ENCODE results near the gene ACBD4. TPM values are rescaled to one million over a fixed set of nuclear protein-coding genes. Genes with fewer than 3 reads are reported as not detected.

The ACBD4 gene
- total RNA-seq = 10 to 100 TPM; 12.5 to 13.8 TPM

GRCh38 chr17:45135192-45135977 is at the start of gene ACBD4:
ACBD4 (plus strand) TSS chr17:45135687; CDS start chr17:45136145, 458 bp downstream.
- peak; percentile 98 for DNase-seq
- Mint-ChIP-seq H3K27me3 (peaks cover 5% of the 10 kb centered on the region), H3K36me3 (no peaks in the 10 kb centered on the region), H3K4me1 (ENCODE audit: low read depth) (peaks cover 13% of the 10 kb centered on the region), H3K9me3 (no peaks in the 10 kb centered on the region), H3K27ac (peak within 1 kb of the TSS; percentile 67), H3K4me3 (peak within 1 kb of the TSS; percentile 83)
- intact Hi-C loops (cut with micrococcal nuclease) = loop anchor here (1.0 to 10.0 kb wide), 4 partner anchors 13 to 249 kb away; partner anchors contain the start of genes HEXIM1 and NMT1
- POLR2A ChIA-PET = interaction anchor here (0.9 to 2.1 kb wide), 5 partner anchors 14 to 96 kb away, joined by 3 to 38 read pairs (median 5); partner anchors contain the start of genes HEXIM1 and HEXIM2
- CTCF ChIA-PET = interaction anchor here (0.6 to 8.0 kb wide), 88 partner anchors 9 to 903 kb away, joined by 3 to 335 read pairs (median 5); partner anchors contain the start of genes DCAKD, EFTUD2, FMNL1 and GPATCH8

- Mint-ChIP-seq H3K27ac (no peak overlapping the region), H3K4me1 (ENCODE audit: low read depth) (no peaks in the 10 kb centered on the region), H3K4me3 (no peak overlapping the region), H3K27me3 (no peaks in the 10 kb centered on the region), H3K9me3 (no peaks in the 10 kb centered on the region), H3K36me3 (peaks cover 37% of the 10 kb centered on the region)
- intact Hi-C loops (cut with micrococcal nuclease) = no loop called here
- POLR2A ChIA-PET = interaction anchor here (0.7 kb wide), 1 partner anchor 189 kb away, joined by 3 read pairs; no protein-coding TSS in a partner anchor
- CTCF ChIA-PET = interaction anchor here (0.7 kb wide), 1 partner anchor 44 kb away, joined by 3 read pairs; no protein-coding TSS in a partner anchor
- DNase-seq = no peak
These were observed 49.1 kb upstream of the ACBD4 start for GRCh38 chr17:45086391-45086790.

- Mint-ChIP-seq H3K9me3 (no peaks in the 10 kb centered on the region), H3K36me3 (peaks cover 34% of the 10 kb centered on the region), H3K27me3 (no peaks in the 10 kb centered on the region), H3K4me1 (ENCODE audit: low read depth) (no peaks in the 10 kb centered on the region), H3K27ac (no peak overlapping the region), H3K4me3 (no peak overlapping the region)
- DNase-seq = no peak
- CTCF ChIA-PET = interaction anchor here (1.5 kb wide), 1 partner anchor 12 kb away, joined by 8 read pairs; no protein-coding TSS in a partner anchor
- POLR2A ChIA-PET = no interaction called here
- intact Hi-C loops (cut with micrococcal nuclease) = no loop called here
These were observed 48.5 kb upstream of the ACBD4 start for GRCh38 chr17:45086865-45087503.

GRCh38 chr17:45087504-45087975 is 47.9 kb upstream of the ACBD4 start:
- H3K27ac Mint-ChIP-seq = no peak overlapping the region
- no peaks in the 10 kb centered on the region for H3K27me3 Mint-ChIP-seq
- POLR2A ChIA-PET = no interaction called here

GRCh38 chr17:45087978-45088377 is 47.5 kb upstream of the ACBD4 start:
- CTCF ChIA-PET = interaction anchor here (1.5 kb wide), 1 partner anchor 11 kb away, joined by 8 read pairs; no protein-coding TSS in a partner anchor
- H3K36me3 Mint-ChIP-seq = peaks cover 37% of the 10 kb centered on the region
- H3K4me1 Mint-ChIP-seq (ENCODE audit: low read depth) = no peaks in the 10 kb centered on the region
- intact Hi-C loops (cut with micrococcal nuclease) = no loop called here
- no peak overlapping the region for H3K4me3 Mint-ChIP-seq
- H3K27ac Mint-ChIP-seq = no peak overlapping the region
- POLR2A ChIA-PET = no interaction called here
- no peaks in the 10 kb centered on the region for H3K27me3 Mint-ChIP-seq
- H3K9me3 Mint-ChIP-seq = no peaks in the 10 kb centered on the region
- no peak for DNase-seq

More at GRCh38 chr17:45087504-45087975, 47.9 kb upstream of the ACBD4 start:
- CTCF ChIA-PET = interaction anchor here (1.5 kb wide), 1 partner anchor 12 kb away, joined by 8 read pairs; no protein-coding TSS in a partner anchor
- H3K4me1 Mint-ChIP-seq (ENCODE audit: low read depth) = no peaks in the 10 kb centered on the region
- peaks cover 34% of the 10 kb centered on the region for H3K36me3 Mint-ChIP-seq
- no peak overlapping the region for H3K4me3 Mint-ChIP-seq
- no peaks in the 10 kb centered on the region for H3K9me3 Mint-ChIP-seq
- DNase-seq = no peak
- intact Hi-C loops (cut with micrococcal nuclease) = no loop called here

- Mint-ChIP-seq H3K27me3 (no peaks in the 10 kb centered on the region), H3K4me1 (ENCODE audit: low read depth) (no peaks in the 10 kb centered on the region), H3K27ac (no peak overlapping the region), H3K36me3 (peaks cover 42% of the 10 kb centered on the region), H3K4me3 (no peak overlapping the region), H3K9me3 (no peaks in the 10 kb centered on the region)
- ChIA-PET POLR2A (no interaction called here), CTCF (interaction anchor here (1.2 kb wide), 2 partner anchors 11 to 47 kb away, joined by 3 to 4 read pairs; partner anchors contain the start of gene ACBD4)
- no peak for DNase-seq
- intact Hi-C loops (cut with micrococcal nuclease) = no loop called here
These were observed 46.7 kb upstream of the ACBD4 start for GRCh38 chr17:45088741-45089140.

GRCh38 chr17:45090711-45091110 is 44.8 kb upstream of the ACBD4 start:
- Mint-ChIP-seq H3K27me3 (no peaks in the 10 kb centered on the region), H3K27ac (no peak overlapping the region), H3K9me3 (no peaks in the 10 kb centered on the region), H3K4me3 (no peak overlapping the region), H3K36me3 (peaks cover 49% of the 10 kb centered on the region), H3K4me1 (ENCODE audit: low read depth) (no peaks in the 10 kb centered on the region)
- intact Hi-C loops (cut with micrococcal nuclease) = no loop called here
- DNase-seq = no peak
- ChIA-PET CTCF (interaction anchor here (0.6 to 1.1 kb wide), 3 partner anchors 41 to 103 kb away, joined by 3 to 5 read pairs (median 3); no protein-coding TSS in a partner anchor), POLR2A (no interaction called here)

GRCh38 chr17:45091778-45092425 is 43.6 kb upstream of the ACBD4 start:
- no peak overlapping the region for H3K4me3 Mint-ChIP-seq
- intact Hi-C loops (cut with micrococcal nuclease) = no loop called here
- H3K27ac Mint-ChIP-seq = peak overlapping the region; percentile 20
- no peaks in the 10 kb centered on the region for H3K27me3 Mint-ChIP-seq
- no peaks in the 10 kb centered on the region for H3K4me1 Mint-ChIP-seq (ENCODE audit: low read depth)
- ChIA-PET CTCF (no interaction called here), POLR2A (no interaction called here)
- H3K36me3 Mint-ChIP-seq = peaks cover 54% of the 10 kb centered on the region
- DNase-seq = no peak
- no peaks in the 10 kb centered on the region for H3K9me3 Mint-ChIP-seq

- no peak overlapping the region for H3K27ac Mint-ChIP-seq
- no peak for DNase-seq
- intact Hi-C loops (cut with micrococcal nuclease) = no loop called here
- peaks cover 55% of the 10 kb centered on the region for H3K36me3 Mint-ChIP-seq
- H3K9me3 Mint-ChIP-seq = no peaks in the 10 kb centered on the region
- H3K4me3 Mint-ChIP-seq = no peak overlapping the region
- CTCF ChIA-PET = interaction anchor here (1.1 kb wide), 1 partner anchor 11 kb away, joined by 4 read pairs; no protein-coding TSS in a partner anchor
- no peaks in the 10 kb centered on the region for H3K27me3 Mint-ChIP-seq
- POLR2A ChIA-PET = no interaction called here
- no peaks in the 10 kb centered on the region for H3K4me1 Mint-ChIP-seq (ENCODE audit: low read depth)
These were observed 42.5 kb upstream of the ACBD4 start for GRCh38 chr17:45092911-45093430.

- no peak for DNase-seq
- H3K4me3 Mint-ChIP-seq = no peak overlapping the region
- CTCF ChIA-PET = interaction anchor here (1.1 kb wide), 2 partner anchors 10 to 42 kb away, joined by 3 to 4 read pairs; partner anchors contain the start of gene ACBD4
- intact Hi-C loops (cut with micrococcal nuclease) = no loop called here
- peaks cover 57% of the 10 kb centered on the region for H3K36me3 Mint-ChIP-seq
- H3K27me3 Mint-ChIP-seq = no peaks in the 10 kb centered on the region
- H3K9me3 Mint-ChIP-seq = no peaks in the 10 kb centered on the region
- H3K27ac Mint-ChIP-seq = no peak overlapping the region
- no peaks in the 10 kb centered on the region for H3K4me1 Mint-ChIP-seq (ENCODE audit: low read depth)
- POLR2A ChIA-PET = no interaction called here
These were observed 41.9 kb upstream of the ACBD4 start for GRCh38 chr17:45093444-45094110.

GRCh38 chr17:45096141-45096540 is 39.3 kb upstream of the ACBD4 start:
- ChIA-PET CTCF (no interaction called here), POLR2A (no interaction called here)
- Mint-ChIP-seq H3K27ac (no peak overlapping the region), H3K27me3 (no peaks in the 10 kb centered on the region), H3K4me3 (no peak overlapping the region), H3K9me3 (no peaks in the 10 kb centered on the region), H3K36me3 (peaks cover 55% of the 10 kb centered on the region), H3K4me1 (ENCODE audit: low read depth) (no peaks in the 10 kb centered on the region)
- intact Hi-C loops (cut with micrococcal nuclease) = loop anchor here (5.0 kb wide), 1 partner anchor 64 kb away; no protein-coding TSS in a partner anchor
- no peak for DNase-seq

Measured in activated CD4-positive, alpha-beta memory T cell treated with anti-CD3 and anti-CD28 coated beads for 36 hours (primary cell).